ENCODE data around the gene ZNF670. TPM values are rescaled to one million over a fixed set of nuclear protein-coding genes. Genes with fewer than 3 reads are reported as not detected.
"Not testable (repeated sequence)": the region's sequence is repeated elsewhere in the genome, so short reads cannot be mapped to it uniquely, and the experiment has no call there.

The ZNF670 gene
- total RNA-seq: 1 to 10 TPM; 3.6 to 4.1 TPM

DNA sequence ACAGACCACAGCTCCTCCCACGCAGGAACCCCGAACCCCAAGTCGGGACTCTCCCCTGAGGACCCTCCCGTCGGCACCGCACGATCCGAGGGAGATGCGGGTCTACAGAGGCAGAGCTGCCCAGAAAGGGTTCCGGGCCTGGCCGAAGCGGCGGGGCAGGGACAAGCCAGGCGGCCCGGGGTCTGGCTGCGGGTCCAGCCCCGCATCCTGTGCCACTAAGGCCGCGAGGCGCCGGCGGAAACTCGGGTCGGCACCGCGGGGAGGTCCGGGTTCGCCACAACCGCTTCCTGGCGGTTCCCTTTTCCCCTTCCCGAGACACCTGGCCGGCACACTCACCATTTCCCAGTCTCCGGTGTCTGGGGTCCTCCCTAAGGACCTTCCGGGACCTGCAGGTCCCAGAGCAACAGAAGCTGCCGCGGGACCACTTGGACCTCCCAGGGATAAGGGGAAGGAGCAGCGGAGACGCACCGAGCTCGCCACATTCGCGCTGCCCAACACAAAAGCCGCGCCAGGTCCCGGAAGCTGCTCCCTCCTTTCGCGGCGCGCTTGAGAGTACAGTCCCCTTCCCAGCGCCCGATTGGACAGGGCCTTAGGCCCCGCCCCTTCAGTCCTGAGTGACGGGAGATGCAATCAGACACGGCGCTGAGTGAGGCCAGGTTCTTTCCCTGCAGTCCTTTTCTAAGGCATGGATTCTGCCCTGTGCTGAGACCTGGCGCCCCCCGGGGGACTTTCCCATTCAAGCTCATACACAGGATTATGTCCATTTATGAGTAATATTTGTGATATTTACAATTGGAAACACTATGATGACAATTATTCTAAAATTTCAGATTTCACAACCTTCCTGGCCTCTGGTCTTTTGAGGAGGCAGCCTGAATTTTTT is at the start of gene ZNF670:
ZNF670 (minus strand) TSS at position 554 of the 883 bp plus-strand sequence; CDS start at position 339, 215 bp downstream.
- CTCF ChIA-PET: no interaction called here

DNA sequence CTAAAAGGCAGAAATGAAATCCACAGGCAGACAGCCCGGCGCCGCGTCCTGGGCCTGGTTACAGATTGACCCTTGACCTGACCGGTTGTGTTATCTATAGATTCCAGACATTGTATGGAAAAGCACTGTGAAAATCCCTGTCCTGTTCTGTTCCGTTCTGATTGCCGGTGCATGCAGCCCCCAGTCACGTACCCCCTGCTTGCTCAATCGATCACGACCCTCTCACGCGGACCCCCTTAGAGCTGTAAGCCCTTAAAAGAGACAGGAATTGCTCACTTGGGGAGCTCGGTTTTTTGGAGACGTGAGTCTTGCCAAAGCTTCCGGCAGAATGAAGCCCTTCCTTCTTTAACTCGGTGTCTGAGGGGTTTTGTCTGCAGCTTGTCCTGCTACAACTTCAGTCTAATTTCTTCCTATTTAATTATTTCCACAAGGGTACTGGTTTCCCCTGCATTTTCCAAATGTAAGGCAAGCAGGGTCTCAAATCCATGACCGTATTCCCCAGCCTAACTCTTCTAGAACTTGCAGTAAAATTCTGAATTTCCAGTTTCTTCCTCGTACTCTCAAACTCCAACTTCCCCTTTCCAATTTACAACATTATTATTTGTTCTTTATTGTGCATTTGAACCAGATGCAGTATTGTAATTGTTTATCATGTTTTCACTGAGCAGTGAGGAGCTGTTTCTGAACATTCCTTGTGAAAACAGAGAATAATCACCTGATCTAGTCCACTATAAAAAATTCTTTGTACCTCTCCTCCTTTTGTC is 49.1 kb upstream of the ZNF670 start:
- CTCF ChIA-PET, POLR2A ChIA-PET: not testable (repeated sequence)

More for the DNA sequence above, at the start of gene ZNF670:
- POLR2A ChIA-PET: interaction anchor here (0.5 to 1.4 kb wide), 2 partner anchors 26 to 312 kb away, joined by 7 to 10 read pairs; partner anchors contain the start of gene ZNF669

DNA sequence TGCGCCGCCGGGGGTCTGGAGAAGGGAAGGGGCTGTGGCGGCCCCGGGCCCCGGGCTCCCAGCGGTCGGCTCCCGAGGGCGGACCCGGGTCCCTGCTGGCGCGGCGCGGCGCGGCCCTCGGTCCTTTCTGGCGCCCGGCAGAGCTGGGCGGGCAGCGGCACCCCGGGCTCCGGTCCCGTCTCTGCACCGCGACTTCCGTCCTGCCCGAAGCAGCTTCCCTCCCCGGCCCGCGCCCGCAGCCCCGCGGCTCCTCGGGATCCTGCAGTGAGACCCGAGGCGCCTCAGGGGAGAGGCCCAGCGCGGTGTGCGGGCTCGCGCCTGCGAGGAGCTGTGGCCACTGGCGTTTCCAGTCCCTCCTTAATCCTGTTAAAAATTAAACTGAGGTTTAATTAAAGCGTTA is 48.0 kb upstream of the ZNF670 start:
- CTCF ChIA-PET, POLR2A ChIA-PET: not testable (repeated sequence)

DNA sequence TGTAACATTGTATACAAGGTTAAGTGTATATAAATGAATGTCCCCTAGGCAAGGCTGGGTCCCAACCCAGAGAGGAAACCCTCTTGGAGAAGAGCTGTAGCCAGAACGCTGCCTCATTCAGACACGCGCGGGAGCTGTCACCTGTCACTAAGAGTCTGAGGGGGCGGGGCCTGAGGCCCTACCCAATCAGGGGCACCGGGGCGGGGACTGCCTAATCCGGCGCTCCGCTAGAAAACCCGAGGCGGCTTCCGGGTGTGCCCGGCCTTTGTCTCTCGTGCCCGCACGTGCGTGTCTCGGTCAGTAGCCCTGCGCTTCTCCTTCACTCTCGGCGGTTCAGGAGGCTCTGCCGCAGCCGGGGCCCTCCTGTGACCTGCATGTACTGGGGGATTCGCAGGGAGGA is 47.6 kb upstream of the ZNF670 start:
- POLR2A ChIA-PET, CTCF ChIA-PET: not testable (repeated sequence)

DNA sequence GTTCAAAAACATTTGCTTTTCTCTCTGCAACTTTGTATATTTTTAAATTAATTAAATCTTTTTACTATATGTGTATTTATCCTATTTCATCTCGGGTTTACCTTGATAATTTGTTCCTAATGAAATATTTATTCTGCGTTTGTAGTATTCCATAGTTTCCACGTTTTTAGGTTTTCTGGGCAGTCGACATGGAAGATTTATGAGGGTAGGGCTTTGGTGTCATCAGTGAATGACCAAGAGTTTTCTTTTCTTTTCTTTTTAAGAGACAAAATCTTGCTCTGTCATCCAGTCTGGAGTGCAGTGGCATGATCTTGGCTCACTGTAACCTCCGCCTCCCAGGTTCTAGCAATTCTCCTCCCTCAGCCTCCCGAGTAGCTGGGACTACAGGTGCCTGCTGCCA is 42.8 kb upstream of the ZNF670 start:
- CTCF ChIA-PET: no interaction called here
- POLR2A ChIA-PET: no interaction called here

DNA sequence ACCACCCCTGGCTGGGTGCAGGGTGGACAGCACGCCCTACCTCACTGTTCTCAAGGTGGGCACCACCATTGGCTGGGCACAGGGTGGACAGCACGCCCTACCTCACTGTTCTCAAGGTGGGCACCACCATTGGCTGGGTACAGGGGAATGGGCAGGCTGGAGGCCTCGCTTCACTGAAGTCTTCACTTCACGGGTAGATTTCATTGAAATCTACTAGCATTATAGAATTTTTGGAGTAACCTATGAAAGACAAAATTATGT is 41.7 kb upstream of the ZNF670 start:
- CTCF ChIA-PET, POLR2A ChIA-PET: not testable (repeated sequence)

DNA sequence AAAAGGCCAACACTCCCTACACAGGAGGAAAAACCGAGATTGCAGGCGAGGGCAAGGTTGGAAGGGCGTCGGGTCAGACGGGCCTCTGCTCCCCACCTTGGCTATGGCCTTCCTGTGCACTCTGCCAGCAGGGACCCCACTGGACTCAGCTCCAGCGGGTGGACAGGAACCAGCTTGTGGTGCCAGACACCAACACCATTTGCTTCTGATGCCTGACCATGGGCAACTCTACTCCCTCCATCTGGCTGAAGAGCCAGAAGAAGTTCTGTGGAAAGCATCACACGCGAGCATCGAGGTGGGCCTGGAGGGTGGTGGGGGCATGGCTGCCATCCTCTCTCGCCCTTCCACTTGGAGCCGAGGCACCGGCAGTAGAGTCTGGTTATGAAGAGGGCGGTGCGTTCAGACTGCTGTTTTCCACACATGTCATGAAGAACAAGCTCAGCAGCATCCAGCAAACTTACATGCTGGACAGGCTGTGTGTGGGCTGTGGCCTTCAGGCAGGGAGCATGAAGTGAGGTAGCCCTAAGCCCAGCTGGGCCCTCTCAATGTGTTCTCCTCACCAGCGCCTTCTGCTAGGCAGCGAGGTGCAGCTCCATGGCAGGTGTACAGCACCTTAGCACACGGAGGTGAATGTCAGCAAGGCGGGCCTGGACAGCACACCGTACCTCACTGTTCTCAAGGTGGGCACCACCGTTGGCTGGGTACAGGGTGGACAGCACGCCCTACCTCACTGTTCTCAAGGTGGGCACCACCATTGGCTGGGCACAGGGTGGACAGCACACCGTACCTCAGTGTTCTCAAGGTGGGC is 41.2 kb upstream of the ZNF670 start:
- POLR2A ChIA-PET: no interaction called here
- CTCF ChIA-PET: no interaction called here

DNA sequence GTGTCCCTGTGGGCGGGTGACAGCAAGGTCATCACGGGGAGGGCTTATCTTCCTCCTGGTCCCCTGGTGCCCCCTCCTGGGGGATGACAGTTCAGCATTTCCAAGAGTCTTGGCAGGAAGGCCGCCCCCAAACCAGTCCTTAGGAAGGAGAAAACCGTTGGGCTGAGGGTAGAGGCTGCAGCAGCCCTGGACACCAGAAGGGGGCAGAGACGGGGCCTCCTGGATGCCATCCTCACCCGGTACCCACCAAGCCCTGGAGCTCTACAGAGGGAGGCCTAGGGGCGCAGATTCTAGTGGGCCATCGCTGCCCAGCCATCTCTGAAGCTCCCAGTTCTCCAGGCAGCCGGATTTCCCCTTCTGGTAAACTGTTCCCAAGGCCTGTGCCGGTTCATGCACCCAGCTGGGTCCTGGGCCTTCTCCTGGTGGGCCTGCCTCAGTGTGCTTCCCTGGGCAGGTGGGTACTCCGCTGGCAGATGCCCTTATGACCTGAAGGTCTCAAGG is 40.4 kb upstream of the ZNF670 start:
- POLR2A ChIA-PET: no interaction called here
- CTCF ChIA-PET: no interaction called here

DNA sequence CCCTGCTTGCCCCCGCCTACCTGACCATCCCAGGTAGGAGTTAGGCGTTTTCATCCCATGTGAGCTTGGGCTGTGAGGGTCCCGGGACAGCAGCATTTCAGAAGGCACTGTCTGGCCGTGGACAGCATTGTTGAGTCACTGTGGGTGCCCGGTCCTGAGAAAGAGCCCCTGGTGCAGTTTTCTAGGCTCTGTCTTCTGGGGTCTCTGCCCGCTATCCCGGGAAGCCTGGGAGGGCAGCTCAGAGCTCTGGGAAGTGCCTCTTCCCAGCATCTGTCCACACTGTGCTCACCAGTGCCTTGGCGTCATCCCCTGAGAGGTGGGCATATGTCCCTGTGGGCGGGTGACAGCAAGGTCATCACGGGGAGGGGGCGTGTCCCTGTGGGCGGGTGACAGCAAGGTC is 36.9 kb upstream of the ZNF670 start:
- ChIA-PET CTCF (no interaction called here), POLR2A (no interaction called here)

DNA sequence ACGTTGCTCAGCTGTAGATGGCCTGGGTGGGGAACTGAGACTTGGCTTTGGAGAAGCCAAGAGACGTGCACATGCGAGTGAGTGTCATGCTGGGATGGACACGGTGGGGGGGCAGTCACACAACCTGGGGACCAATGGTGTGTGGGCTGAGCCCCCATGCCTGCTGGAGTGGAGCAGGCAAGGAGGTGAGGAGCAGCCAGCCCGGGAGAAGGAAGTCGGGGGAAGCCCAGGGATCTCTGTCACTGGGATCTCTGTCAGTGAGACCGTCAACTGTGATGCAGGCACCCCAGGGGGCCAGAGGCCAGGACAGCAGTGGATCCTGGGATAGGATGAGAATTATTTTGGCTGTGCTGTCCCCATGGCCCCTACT is 36.5 kb upstream of the ZNF670 start:
- POLR2A ChIA-PET: no interaction called here
- CTCF ChIA-PET: no interaction called here

DNA sequence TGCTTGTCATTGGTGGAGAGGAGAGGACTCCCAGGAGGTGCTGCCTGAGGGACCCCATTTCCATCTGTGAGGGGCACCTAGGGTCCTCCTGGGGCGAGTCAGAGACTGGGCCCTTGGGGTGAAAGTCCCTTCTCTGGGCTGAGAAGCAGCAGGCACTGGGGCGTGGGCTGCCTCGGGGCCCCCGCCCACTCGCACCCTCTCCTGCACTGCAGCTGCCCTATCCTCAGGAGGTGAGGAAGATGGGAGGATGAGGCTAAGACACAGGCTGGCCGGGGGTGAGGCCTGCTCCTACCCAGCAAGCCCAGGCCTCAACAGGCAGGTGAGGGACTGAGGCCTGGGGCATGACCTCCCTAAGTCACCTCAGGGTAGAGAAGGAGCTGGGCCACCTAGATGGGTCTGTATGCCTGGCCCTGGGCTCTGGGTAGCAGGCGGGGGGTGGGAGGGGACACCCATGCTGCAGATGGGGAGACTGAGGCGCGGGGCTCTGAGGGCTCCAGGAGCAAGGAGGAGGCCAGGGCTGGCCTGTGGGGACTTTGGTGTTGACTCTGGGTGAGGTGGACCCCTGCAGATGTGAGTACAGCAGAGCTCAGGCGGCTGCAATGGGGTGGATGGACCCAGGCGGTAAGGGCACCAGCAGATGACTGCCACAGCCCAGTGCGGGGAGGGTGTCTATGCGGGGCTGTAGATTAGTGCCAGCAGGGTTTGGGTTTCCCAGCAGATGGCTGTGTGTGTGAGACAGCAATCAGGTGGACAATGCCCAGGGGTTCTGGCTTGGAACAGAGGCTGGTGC is 35.9 kb upstream of the ZNF670 start:
- POLR2A ChIA-PET: no interaction called here
- CTCF ChIA-PET: no interaction called here

DNA sequence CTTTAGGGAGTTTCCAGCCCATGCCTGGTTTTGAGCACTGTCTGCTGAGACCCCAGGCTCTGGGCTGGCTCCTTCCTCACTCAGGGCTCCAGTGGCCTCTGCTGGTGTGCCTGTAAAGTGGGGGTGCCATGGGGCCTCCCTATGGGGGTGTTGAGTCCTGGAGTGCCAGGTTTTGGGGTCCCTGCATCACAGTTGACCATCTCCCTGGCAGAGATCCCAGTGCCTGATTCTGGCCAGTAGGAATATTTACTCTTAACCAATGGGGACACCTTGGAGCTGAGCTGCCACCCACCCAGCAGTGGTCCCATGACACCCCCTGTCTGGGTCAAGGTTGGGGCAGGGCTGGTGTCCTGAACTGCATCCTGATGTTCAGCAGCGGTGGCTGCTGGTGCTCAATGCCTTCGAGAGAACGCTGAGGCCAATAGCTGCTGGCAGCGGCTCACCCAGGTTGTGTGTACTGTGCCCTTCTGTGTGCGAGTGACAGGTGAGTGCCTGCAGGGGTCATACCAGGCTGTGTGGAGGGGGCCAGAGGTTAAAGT is 35.2 kb upstream of the ZNF670 start:
- ChIA-PET POLR2A (no interaction called here), CTCF (no interaction called here)

DNA sequence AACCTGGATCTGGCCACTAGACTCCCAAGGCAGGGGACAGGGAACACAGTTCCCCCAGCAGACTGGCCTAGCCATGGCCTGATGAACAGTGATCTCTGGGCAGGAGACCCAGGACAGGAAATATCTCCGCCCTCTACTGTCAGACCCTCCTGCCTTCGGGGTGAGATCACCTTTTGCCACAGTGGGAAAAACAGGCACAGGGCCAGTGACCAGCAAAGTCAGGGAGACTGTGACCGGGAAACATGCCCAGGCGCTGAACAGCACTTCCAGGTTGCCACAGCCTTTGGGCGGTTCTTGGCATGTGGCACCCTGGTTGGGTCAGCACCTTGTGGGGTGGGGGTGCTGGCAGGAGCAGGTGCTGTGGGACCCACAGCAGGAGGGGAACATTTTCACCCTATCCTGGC is 34.5 kb upstream of the ZNF670 start:
- POLR2A ChIA-PET: no interaction called here
- CTCF ChIA-PET: no interaction called here

DNA sequence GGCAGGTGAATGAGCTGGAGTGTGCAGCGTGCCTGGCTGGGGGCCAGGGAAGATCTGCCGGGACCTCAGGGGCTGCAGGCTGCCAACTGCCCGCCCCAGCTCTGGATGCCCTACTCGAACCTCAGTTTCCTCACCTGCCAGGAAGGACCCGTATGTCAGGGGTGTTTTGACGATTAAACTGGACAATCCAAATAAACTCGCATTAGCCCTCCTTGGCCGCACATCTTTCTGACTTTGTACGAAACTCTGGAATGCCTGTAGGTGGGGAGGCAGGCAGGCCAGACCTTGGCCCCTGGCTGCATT is 33.8 kb upstream of the ZNF670 start:
- CTCF ChIA-PET: no interaction called here
- POLR2A ChIA-PET: no interaction called here

DNA sequence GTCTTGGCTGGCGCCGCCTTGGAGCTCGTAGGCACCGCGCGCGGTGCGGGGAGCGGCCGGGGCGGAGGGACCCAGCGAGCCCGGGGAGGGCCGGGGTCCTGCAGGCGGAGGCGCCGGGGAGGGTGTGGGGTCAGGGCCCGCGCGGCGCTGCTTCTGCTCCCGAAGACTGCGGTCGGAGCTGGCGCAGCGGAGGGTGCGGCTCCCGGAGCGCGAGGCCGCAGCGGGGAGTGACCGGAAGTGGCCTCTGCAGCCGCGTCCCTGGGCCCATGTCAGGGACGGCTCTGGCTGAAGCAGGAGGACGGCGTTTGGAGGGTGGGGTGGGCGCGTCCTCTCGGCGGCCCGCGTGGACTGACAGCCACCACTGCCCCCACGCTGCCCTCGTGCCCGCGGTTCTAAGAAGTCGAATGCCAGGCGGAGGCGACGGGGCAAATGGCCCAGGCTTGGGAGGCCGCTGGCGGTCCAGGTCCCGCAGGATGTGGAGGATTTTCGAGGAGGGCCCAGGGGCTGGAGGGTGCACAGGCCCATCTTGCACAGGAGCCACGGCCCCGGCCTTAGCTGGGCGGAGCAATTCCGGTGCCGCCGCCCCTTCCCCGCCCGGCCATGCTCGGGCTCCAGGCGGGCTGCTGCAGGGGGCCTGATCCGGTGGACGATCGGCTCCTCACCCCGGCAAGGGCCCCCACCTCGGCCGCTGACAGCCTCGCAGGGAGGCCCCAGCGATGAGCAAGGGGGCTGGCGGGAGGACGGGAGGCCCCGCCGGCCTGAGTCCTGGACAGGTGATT is 33.3 kb upstream of the ZNF670 start:
- ChIA-PET POLR2A (interaction anchor here (0.6 kb wide), 1 partner anchor 221 kb away, joined by 3 read pairs; no protein-coding TSS in a partner anchor), CTCF (no interaction called here)

DNA sequence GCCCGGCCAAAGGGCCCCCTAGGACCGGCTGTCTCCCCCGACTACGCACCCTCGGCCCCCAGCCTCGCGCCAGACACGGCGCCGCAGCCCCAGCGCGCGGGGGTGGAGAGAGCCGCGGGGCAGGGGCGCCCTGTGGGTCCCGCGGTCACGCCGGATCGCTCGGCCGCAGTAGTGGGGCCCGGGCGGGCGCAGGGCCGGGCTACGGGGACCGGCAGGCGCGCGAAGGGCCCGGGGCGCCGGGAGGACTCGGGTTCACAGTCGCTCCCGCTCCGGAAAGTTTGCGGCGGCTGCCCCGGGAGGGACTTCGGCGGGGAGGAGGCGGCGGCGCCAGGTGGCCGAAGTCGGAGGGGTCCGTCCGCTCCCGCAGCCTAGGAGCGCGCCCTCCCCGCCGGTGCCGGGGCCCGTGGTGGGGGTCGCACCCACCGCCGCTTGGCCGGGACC is 32.7 kb upstream of the ZNF670 start:
- ChIA-PET CTCF (no interaction called here), POLR2A (interaction anchor here (0.6 kb wide), 1 partner anchor 221 kb away, joined by 3 read pairs; no protein-coding TSS in a partner anchor)

DNA sequence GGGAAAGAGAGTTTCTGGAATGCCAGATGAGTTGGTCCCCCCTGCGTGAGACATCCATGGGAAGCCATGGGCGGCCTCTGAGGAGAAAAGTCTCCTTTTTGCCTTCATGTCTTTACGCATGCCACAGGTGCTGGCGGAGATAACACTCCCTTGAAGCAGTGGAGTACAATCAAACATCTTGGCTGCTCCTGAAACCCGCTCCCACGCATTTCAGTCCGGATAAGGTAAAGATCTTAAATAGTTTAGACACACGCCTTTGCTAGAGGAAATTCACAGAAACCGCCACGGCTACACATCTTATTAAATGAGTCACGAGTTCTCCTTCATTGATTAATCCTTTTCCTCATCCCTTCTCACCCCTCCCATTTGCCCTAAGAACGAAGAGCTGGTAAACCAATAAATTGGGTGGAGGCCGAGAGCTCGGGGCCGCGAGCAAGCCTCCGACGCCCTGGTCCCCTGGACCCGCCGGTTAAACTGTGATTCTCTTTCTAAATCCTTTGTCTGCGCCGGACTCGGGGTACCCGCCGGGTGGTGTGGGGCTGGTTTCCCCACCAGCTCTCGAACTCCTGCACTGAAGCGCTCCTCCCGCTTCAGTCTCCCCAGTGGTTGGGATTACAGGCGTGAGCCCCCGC is 32.1 kb upstream of the ZNF670 start:
- ChIA-PET POLR2A (interaction anchor here (0.6 to 0.7 kb wide), 2 partner anchors 207 to 222 kb away, joined by 3 read pairs; no protein-coding TSS in a partner anchor), CTCF (interaction anchor here (0.6 kb wide), 1 partner anchor 288 kb away, joined by 3 read pairs; no protein-coding TSS in a partner anchor)

DNA sequence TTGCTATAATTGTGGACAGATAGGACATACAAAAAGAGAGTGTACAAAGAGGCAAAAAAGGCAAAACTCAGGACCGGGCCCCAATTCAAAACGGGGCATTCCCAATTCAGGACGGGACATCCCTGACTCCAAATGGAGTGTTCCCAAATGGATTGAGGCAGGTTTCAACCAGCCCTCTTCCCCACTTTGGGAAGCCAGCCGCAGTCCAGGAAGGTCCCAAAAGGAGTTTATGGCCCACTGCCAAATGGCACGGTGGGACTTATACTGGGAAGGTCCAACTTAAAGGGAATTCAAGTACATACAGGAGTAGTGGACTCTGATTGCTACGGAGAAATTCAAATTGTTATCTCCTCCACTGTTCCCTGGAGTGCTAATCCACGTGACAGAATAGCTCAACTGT is 29.1 kb upstream of the ZNF670 start:
- POLR2A ChIA-PET: no interaction called here
- CTCF ChIA-PET: no interaction called here
